Esophagus muscularis mucosa (tissue), 3 donors: ENCODE data around the gene PCNT.

Experiments
- CTCF ChIP-seq, 3 experiments: fragments of 200-600 bp in 2 of 3; fragments of 450-650 bp in 1 of 3; sonication (generic) in 2 of 3; IDR thresholded peaks; one replicate each; pipeline ENCODE4 v1.5.1; 2017 to 2019; ENCODE audit warnings: antibody characterized with exemption in 3 of 3, mild to moderate bottlenecking in 2 of 3, moderate library complexity in 1 of 3
- POLR2AphosphoS5 ChIP-seq, 2 donors: sonication (generic); formaldehyde crosslinking; IDR thresholded peaks; one replicate each; pipeline ENCODE4 v1.6.1; 2017; ENCODE audit warnings: antibody characterized with exemption in 2 of 2

GRCh38 chr21:46286648-46287002, 37.3 kb upstream of the PCNT start:
- no peak for TF ChIP-seq CTCF (IDR thresholded peaks at IDR 0.05)
- no peak for TF ChIP-seq POLR2AphosphoS5 (IDR thresholded peaks at IDR 0.05)
